ENCODE results near the gene MCIDAS. TPM values are rescaled to one million over a fixed set of nuclear protein-coding genes. Genes with fewer than 3 reads are reported as not detected.

The MCIDAS gene
- total RNA-seq, 6 experiments from 2014 or later: not detected

DNA sequence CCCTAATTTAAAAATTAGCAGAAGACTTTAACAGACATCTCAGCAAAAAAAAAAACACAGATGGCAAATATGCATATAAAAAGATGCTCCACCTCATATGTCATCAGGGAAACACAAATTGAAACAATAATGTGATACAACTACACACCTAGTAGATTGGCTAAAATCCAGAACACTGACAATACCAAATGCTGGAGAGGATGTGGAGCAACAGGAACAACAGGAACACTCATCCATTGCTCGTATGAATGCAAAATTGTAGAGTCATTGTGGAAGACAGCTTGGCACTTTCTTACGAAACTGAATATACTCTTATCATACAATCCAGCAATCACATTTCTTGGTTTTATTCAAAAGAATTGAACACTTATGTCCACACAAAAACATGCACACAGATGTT lies 22.1 kb downstream of the MCIDAS start:
- Mint-ChIP-seq H3K9me3 (no peaks in the 10 kb centered on the region), H3K36me3 (ENCODE audit: low read depth) (no peaks in the 10 kb centered on the region), H3K27me3 (ENCODE audit: insufficient read depth) (peaks cover 24% of the 10 kb centered on the region), H3K27ac (no peak overlapping the region), H3K4me3 (no peak overlapping the region), H3K4me1 (ENCODE audit: low read depth) (no peaks in the 10 kb centered on the region)
- TF ChIP-seq CTCF (IDR thresholded peaks at IDR 0.05): no peak
- DNase-seq: no peak

- no peaks in the 10 kb centered on the region for H3K9me3 Mint-ChIP-seq
- no peak overlapping the region for H3K27ac Mint-ChIP-seq
- TF ChIP-seq CTCF (IDR thresholded peaks at IDR 0.05): no peak
- H3K4me1 Mint-ChIP-seq (ENCODE audit: low read depth): no peaks in the 10 kb centered on the region
- H3K4me3 Mint-ChIP-seq: no peak overlapping the region
- DNase-seq: no peak
- H3K27me3 Mint-ChIP-seq (ENCODE audit: insufficient read depth): peaks cover 39% of the 10 kb centered on the region
- H3K36me3 Mint-ChIP-seq (ENCODE audit: low read depth): no peaks in the 10 kb centered on the region
Observed at GRCh38 chr5:55191165-55191564, 36.0 kb downstream of the MCIDAS start.

GRCh38 chr5:55188656-55189540 lies 38.2 kb downstream of the MCIDAS start:
- Mint-ChIP-seq H3K36me3 (ENCODE audit: low read depth) (no peaks in the 10 kb centered on the region), H3K27me3 (ENCODE audit: insufficient read depth) (peaks cover 34% of the 10 kb centered on the region), H3K4me3 (no peak overlapping the region), H3K4me1 (ENCODE audit: low read depth) (no peaks in the 10 kb centered on the region), H3K9me3 (no peaks in the 10 kb centered on the region), H3K27ac (no peak overlapping the region)
- no peak for TF ChIP-seq CTCF (IDR thresholded peaks at IDR 0.05)
- no peak for DNase-seq

- peak; percentile 58 for TF ChIP-seq CTCF (IDR thresholded peaks at IDR 0.05)
- peaks cover 30% of the 10 kb centered on the region for H3K27me3 Mint-ChIP-seq (ENCODE audit: insufficient read depth)
- H3K4me3 Mint-ChIP-seq: no peak overlapping the region
- no peak overlapping the region for H3K27ac Mint-ChIP-seq
- H3K36me3 Mint-ChIP-seq (ENCODE audit: low read depth): no peaks in the 10 kb centered on the region
- H3K4me1 Mint-ChIP-seq (ENCODE audit: low read depth): no peaks in the 10 kb centered on the region
- DNase-seq: peak; percentile 18
- no peaks in the 10 kb centered on the region for H3K9me3 Mint-ChIP-seq
Observed at GRCh38 chr5:55187370-55187769, 39.7 kb downstream of the MCIDAS start.

DNA sequence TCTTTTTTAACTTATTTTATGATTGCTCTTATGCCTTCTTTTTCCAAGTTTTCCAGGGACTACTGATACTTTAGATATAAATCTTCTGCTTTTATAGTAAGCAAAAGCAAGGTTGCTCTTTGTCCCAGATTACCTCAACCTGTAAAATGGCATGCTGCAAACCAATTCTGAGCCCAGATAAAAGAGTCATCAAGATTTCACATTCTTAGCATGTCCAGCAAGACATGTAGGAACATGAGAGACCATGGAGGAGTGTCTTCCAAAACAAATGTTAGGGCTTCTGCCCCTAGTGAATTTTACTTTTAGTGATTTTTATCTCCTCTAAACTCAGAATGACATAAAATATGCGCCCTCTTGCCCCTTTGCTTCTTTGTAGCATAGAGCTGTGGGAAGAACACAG lies 47.1 kb downstream of the MCIDAS start:
- Mint-ChIP-seq H3K27me3 (ENCODE audit: insufficient read depth) (peaks cover 47% of the 10 kb centered on the region), H3K36me3 (ENCODE audit: low read depth) (no peaks in the 10 kb centered on the region), H3K9me3 (no peaks in the 10 kb centered on the region), H3K4me1 (ENCODE audit: low read depth) (peaks cover 20% of the 10 kb centered on the region), H3K4me3 (no peak overlapping the region), H3K27ac (no peak overlapping the region)
- no peak for DNase-seq
- no peak for TF ChIP-seq CTCF (IDR thresholded peaks at IDR 0.05)

Measured in HFFc6 (cell line).